H1 (cell line): ENCODE results near the gene KATNA1. TPM values are rescaled to one million over a fixed set of nuclear protein-coding genes. Genes with fewer than 3 reads are reported as not detected.

ENCODE experiments used
- CTCF ChIA-PET: fragments of 300-600 bp; sonication (Branson Sonifier 250); formaldehyde crosslinking; loops from one replicate; lab custom pipeline; 2021; ENCODE audit not compliant: partially characterized antibody; lab: Charles Lee
- POLR2A ChIA-PET: fragments of 300-600 bp; sonication (Branson Sonifier 250); formaldehyde crosslinking; loops from one replicate; lab custom pipeline; 2021; ENCODE audit warnings: inconsistent platforms; ENCODE audit not compliant: partially characterized antibody; lab: Charles Lee
- DNase-seq, 2 experiments: peaks; one replicate each; pipeline versions ENCODE4 v3.0.0 to v3.0.0-alpha.2; 2010 to 2022; ENCODE audit warnings: low spot score in 2 of 2, low read depth in 1 of 2, mixed read lengths in 1 of 2
- FAIRE-seq: peaks from 2 replicates; lab custom pipeline; 2011; peaks lifted over from hg19 to GRCh38; lab: Jason Lieb, UNC
- H2AFZ ChIP-seq: 2 replicates; pipeline ENCODE4 v1.8.1; 2012; ENCODE audit warnings: low read length, inconsistent platforms
- H2AK5ac ChIP-seq: 2 replicates; pipeline ENCODE4 v1.6.1; 2013; ENCODE audit warnings: low read depth, low read length
- H2BK120ac ChIP-seq: replicated peaks from 2 replicates; pipeline ENCODE3; 2013; ENCODE audit warnings: low read depth, low read length, inconsistent platforms
- H2BK12ac ChIP-seq: 2 replicates; pipeline ENCODE4 v1.6.1; 2013; ENCODE audit warnings: low read depth, low read length
- H2BK15ac ChIP-seq: 2 replicates; pipeline ENCODE4 v1.6.1; 2013; ENCODE audit warnings: low read length
- H2BK20ac ChIP-seq: 2 replicates; pipeline ENCODE4 v1.6.1; 2013; ENCODE audit warnings: low read length
- H2BK5ac ChIP-seq: 2 replicates; pipeline ENCODE4 v1.6.1; 2013; ENCODE audit warnings: low read depth, low read length
- H3K14ac ChIP-seq: 2 replicates; pipeline ENCODE4 v1.6.1; 2013; ENCODE audit warnings: inconsistent platforms; ENCODE audit not compliant: insufficient read length
- H3K18ac ChIP-seq: 2 replicates; pipeline ENCODE4 v1.6.1; 2013; ENCODE audit warnings: low read length; ENCODE audit errors: extremely low read depth
- H3K23ac ChIP-seq: 2 replicates; pipeline ENCODE4 v1.6.1; 2013; ENCODE audit warnings: inconsistent platforms; ENCODE audit not compliant: insufficient read length
- H3K23me2 ChIP-seq: 2 replicates; pipeline ENCODE4 v1.6.1; 2013; ENCODE audit warnings: low read depth, low read length
- H3K27ac ChIP-seq: 2 replicates; pipeline ENCODE4 v1.6.1; 2011; ENCODE audit warnings: low read depth, low read length, inconsistent platforms
- H3K27me3 ChIP-seq, 4 experiments: replicated peaks in 1 of 4; 1 replicate in 1 of 4; 2 replicates in 3 of 4; pipeline versions ENCODE4 v1.6.1 to v1.8.1; 2011 to 2013; ENCODE audit warnings: low read length in 3 of 4, mild to moderate bottlenecking in 3 of 4, inconsistent platforms in 2 of 4, mixed read lengths in 2 of 4, moderate library complexity in 1 of 4; ENCODE audit not compliant: control insufficient read depth in 3 of 4, insufficient read depth in 3 of 4; ENCODE audit errors: extremely low read depth in 1 of 4
- H3K36me3 ChIP-seq, 4 experiments: 2 replicates each; pipeline versions ENCODE4 v1.6.1 to v1.8.1; 2011 to 2013; ENCODE audit warnings: mild to moderate bottlenecking in 4 of 4, low read length in 3 of 4, moderate library complexity in 2 of 4, control low read depth in 1 of 4, inconsistent platforms in 1 of 4; ENCODE audit not compliant: insufficient read depth in 4 of 4, control insufficient read depth in 2 of 4
- H3K4ac ChIP-seq: replicated peaks from 2 replicates; pipeline ENCODE3; 2013; ENCODE audit warnings: low read length, low read depth, mixed read lengths, inconsistent platforms; ENCODE audit not compliant: insufficient read length
- H3K4me1 ChIP-seq, 4 experiments: replicated peaks in 1 of 4; 1 replicate in 1 of 4; 2 replicates in 3 of 4; pipeline versions ENCODE4 v1.6.1 to v1.8.1; 2011 to 2013; ENCODE audit warnings: low read length in 3 of 4, inconsistent platforms in 2 of 4, mixed read lengths in 1 of 4; ENCODE audit not compliant: insufficient read depth in 4 of 4, control insufficient read depth in 3 of 4
- H3K4me2 ChIP-seq, 2 experiments: 2 replicates each; pipeline versions ENCODE4 v1.6.1 to v1.8.1; 2011 to 2013; ENCODE audit warnings: low read depth in 2 of 2, low read length in 2 of 2, control low read depth in 1 of 2, inconsistent platforms in 1 of 2, mild to moderate bottlenecking in 1 of 2; ENCODE audit not compliant: insufficient read depth in 1 of 2
- H3K4me3 ChIP-seq, 4 experiments: fragments of 200-600, 300-600 bp in 1 of 4; sonication (generic), shearing (Covaris generic), sonication (Bioruptor Twin) in 1 of 4; 2 replicates each; pipeline versions ENCODE4 v1.5.1 to v1.8.1; 2011 to 2016; ENCODE audit warnings: low read length in 4 of 4, low read depth in 3 of 4, control low read depth in 2 of 4, inconsistent platforms in 2 of 4, mild to moderate bottlenecking in 2 of 4, mixed read lengths in 1 of 4, moderate library complexity in 1 of 4; ENCODE audit not compliant: insufficient read depth in 2 of 4; ENCODE audit errors: extremely low read depth in 1 of 4
- H3K56ac ChIP-seq: replicated peaks from 2 replicates; pipeline ENCODE3; 2013; ENCODE audit warnings: low read depth, mild to moderate bottlenecking, mixed read lengths, low read length, inconsistent platforms; ENCODE audit not compliant: insufficient read length
- H3K79me1 ChIP-seq: 2 replicates; pipeline ENCODE4 v1.6.1; 2013; ENCODE audit warnings: low read depth, low read length, control low read depth
- H3K79me2 ChIP-seq, 2 experiments: 2 replicates each; pipeline versions ENCODE4 v1.6.1 to v1.8.1; 2012 to 2013; ENCODE audit warnings: low read length in 2 of 2, mild to moderate bottlenecking in 2 of 2, inconsistent platforms in 1 of 2; ENCODE audit not compliant: insufficient read depth in 2 of 2, control insufficient read depth in 1 of 2
- H3K9ac ChIP-seq, 4 experiments: replicated peaks in 1 of 4; 1 replicate in 1 of 4; 2 replicates in 3 of 4; pipeline versions ENCODE4 v1.6.1 to v1.8.1; 2011 to 2013; ENCODE audit warnings: low read depth in 3 of 4, low read length in 3 of 4, control low read depth in 2 of 4, mild to moderate bottlenecking in 2 of 4, moderate library complexity in 2 of 4, inconsistent platforms in 1 of 4; ENCODE audit errors: extremely low read depth in 1 of 4
- H3K9me3 ChIP-seq, 2 experiments: 2 replicates each; pipeline versions ENCODE4 v1.6.1 to v1.8.1; 2012 to 2013; ENCODE audit warnings: mild to moderate bottlenecking in 2 of 2, moderate library complexity in 2 of 2, control low read depth in 1 of 2, inconsistent platforms in 1 of 2, low read depth in 1 of 2, low read length in 1 of 2, mixed read lengths in 1 of 2; ENCODE audit not compliant: insufficient read depth in 2 of 2
- H4K20me1 ChIP-seq, 2 experiments: replicated peaks in 1 of 2; 2 replicates each; pipeline versions ENCODE3 to v1.8.1; 2011 to 2013; ENCODE audit warnings: inconsistent platforms in 2 of 2, low read length in 2 of 2, mild to moderate bottlenecking in 1 of 2; ENCODE audit not compliant: insufficient read depth in 2 of 2, control insufficient read depth in 1 of 2
- H4K5ac ChIP-seq: 2 replicates; pipeline ENCODE4 v1.6.1; 2013; ENCODE audit warnings: low read length, low read depth, mixed read lengths, inconsistent platforms; ENCODE audit not compliant: insufficient read length
- H4K8ac ChIP-seq: 2 replicates; pipeline ENCODE4 v1.8.0; 2013; ENCODE audit warnings: mild to moderate bottlenecking, moderate library complexity, low read length, inconsistent platforms; ENCODE audit not compliant: insufficient read depth; ENCODE audit errors: extremely low read depth
- H4K91ac ChIP-seq: replicated peaks from 2 replicates; pipeline ENCODE3; 2013; ENCODE audit warnings: low read length, mixed read lengths, inconsistent platforms; ENCODE audit not compliant: insufficient read length
- ATF2 ChIP-seq: IDR thresholded peaks from 2 replicates; pipeline ENCODE4 v1.6.1; 2012; ENCODE audit warnings: low read length, inconsistent platforms
- EP300 ChIP-seq, 2 experiments: IDR thresholded peaks; 1 replicate in 1 of 2; 2 replicates in 1 of 2; pipeline ENCODE4 v1.6.1; 2011 to 2012; ENCODE audit warnings: low read depth in 2 of 2, low read length in 2 of 2, mild to moderate bottlenecking in 2 of 2, borderline replicate concordance in 1 of 2, inconsistent platforms in 1 of 2, moderate library complexity in 1 of 2
- FOSL1 ChIP-seq: IDR thresholded peaks from 2 replicates; pipeline ENCODE4 v1.6.1; 2011; ENCODE audit warnings: mild to moderate bottlenecking, low read depth, low read length, moderate library complexity; ENCODE audit not compliant: insufficient read depth
- GTF2F1 ChIP-seq: IDR thresholded peaks from 2 replicates; pipeline ENCODE4 v1.6.1; 2012; ENCODE audit warnings: low read depth, low read length, improper control_type of control experiment, borderline replicate concordance
- JUN ChIP-seq: IDR thresholded peaks from 2 replicates; pipeline ENCODE4 v1.6.1; 2011; ENCODE audit warnings: low read depth, mild to moderate bottlenecking, improper control_type of control experiment, low read length
- NANOG ChIP-seq: IDR thresholded peaks from 2 replicates; pipeline ENCODE4 v1.6.1; 2011; ENCODE audit warnings: low read length, low read depth, mild to moderate bottlenecking, inconsistent platforms; ENCODE audit not compliant: insufficient read depth, poor library complexity, severe bottlenecking
- POLR2A ChIP-seq, 2 experiments: IDR thresholded peaks; 1 replicate in 1 of 2; 2 replicates in 1 of 2; pipeline ENCODE4 v1.6.1; 2011; ENCODE audit warnings: low read depth in 2 of 2, low read length in 2 of 2, mild to moderate bottlenecking in 2 of 2; ENCODE audit errors: control extremely low read depth in 1 of 2
- POLR2AphosphoS5 ChIP-seq: IDR thresholded peaks from 2 replicates; pipeline ENCODE4 v1.6.1; 2011; ENCODE audit warnings: low read depth, low read length
- POU5F1 ChIP-seq: IDR thresholded peaks from 2 replicates; pipeline ENCODE4 v1.6.1; 2011; ENCODE audit warnings: low read depth, mild to moderate bottlenecking, low read length, moderate library complexity
- SRF ChIP-seq: IDR thresholded peaks from 2 replicates; pipeline ENCODE4 v1.6.1; 2011; ENCODE audit warnings: mild to moderate bottlenecking, low read depth, low read length, moderate library complexity
- TAF7 ChIP-seq: optimal IDR thresholded peaks from 2 replicates; pipeline ENCODE3; 2011; ENCODE audit warnings: low read depth, mild to moderate bottlenecking, inconsistent platforms, low read length, moderate library complexity, borderline replicate concordance
- ZNF274 ChIP-seq: IDR thresholded peaks from 2 replicates; pipeline ENCODE4 v1.7.0; 2012; ENCODE audit warnings: low read length, borderline replicate concordance; ENCODE audit errors: extremely low read depth
- WGBS, 2 experiments: shearing (Covaris generic) in 1 of 2; methylation state at CpG; one replicate each; pipeline versions ENCODE4 v1.1.6 to v1.1.7; 2013 to 2015; ENCODE audit warnings: low lambda C conversion rate in 2 of 2, mixed read lengths in 2 of 2, inconsistent platforms in 1 of 2, low coverage in 1 of 2, missing lambda C conversion rate in 1 of 2; ENCODE audit not compliant: insufficient replicate concordance in 2 of 2, insufficient coverage in 1 of 2, insufficient read length in 1 of 2; ENCODE audit errors: extremely low coverage in 1 of 2, missing lambda C conversion rate in 1 of 2; 5-methylcytosine and 5-hydroxymethylcytosine counted together
- polyA plus RNA-seq, 7 experiments: library from polyadenylated mRNA; depleted of rRNA in 3 of 7; stranded (reverse) in 5 of 7; unstranded in 2 of 7; fragments of >200 nt in 5 of 7; fragments of 200-250 nt in 2 of 7; gene quantifications; 1 replicate in 5 of 7; 2 replicates in 1 of 7; 4 replicates in 1 of 7; pipeline versions ENCODE4 v1.2.1 to v1.2.3, GENCODE V29; 2011 to 2013; ENCODE audit warnings: missing spikeins in 2 of 7, mixed read lengths in 2 of 7
- total RNA-seq: library from RNA; stranded (reverse); fragmentation: NEBNext Ultra II Directional; extraction: Animal tissue kit (Norgen Biotek cat#: 25700); gene quantifications from 2 replicates; pipeline ENCODE4 v1.2.1, GENCODE V29; 2021

The KATNA1 gene
- total and polyA plus RNA-seq, 2 of the 8 experiments (the other 6 are each of a cell fraction or from before 2014, with no cell fraction given), result 7.6 to 20.3 TPM

GRCh38 chr6:149628875-149629510, 19.5 kb downstream of the KATNA1 start:
- no peak overlapping the region for H2AK5ac ChIP-seq
- no peaks in the 10 kb centered on the region; a peak in 1 of 8 replicates for H3K36me3 ChIP-seq
- H3K9ac ChIP-seq, result no peak overlapping the region
- H3K23ac ChIP-seq, result no peak overlapping the region
- POLR2A ChIA-PET, result no interaction called here
- no peaks in the 10 kb centered on the region for H3K23me2 ChIP-seq
- CTCF ChIA-PET, result interaction anchor here (0.6 to 1.2 kb wide), 2 partner anchors 19 to 203 kb away, joined by 3 read pairs; partner anchors contain the start of gene KATNA1
- H2BK12ac ChIP-seq, result no peak overlapping the region
- H3K27ac ChIP-seq, result no peak overlapping the region
- H3K4me2 ChIP-seq, result no peak overlapping the region
- H3K27me3 ChIP-seq, result no peaks in the 10 kb centered on the region
- no peak overlapping the region for H4K8ac ChIP-seq
- H2BK120ac ChIP-seq, result no peak overlapping the region
- no peaks in the 10 kb centered on the region for H3K4me1 ChIP-seq
- no peaks in the 10 kb centered on the region for H3K79me2 ChIP-seq
- no peak overlapping the region for H4K5ac ChIP-seq
- H3K4me3 ChIP-seq, result no peak overlapping the region
- no peak overlapping the region for H3K4ac ChIP-seq
- H4K91ac ChIP-seq, result no peak overlapping the region
- no peak overlapping the region for H2BK20ac ChIP-seq
- H3K79me1 ChIP-seq, result no peaks in the 10 kb centered on the region
- DNase-seq, result no peak
- no peak overlapping the region for H3K56ac ChIP-seq
- no peak overlapping the region for H2AFZ ChIP-seq
- no peak overlapping the region for H2BK5ac ChIP-seq
- H3K14ac ChIP-seq, result no peak overlapping the region
- no peaks in the 10 kb centered on the region for H4K20me1 ChIP-seq
- WGBS, 2 experiments, result 93% methylated on average over 4 of the region's 4 CpGs; no CpG with 5 or more reads in 1 of the 2 experiments
- H3K18ac ChIP-seq, result no peak overlapping the region
- no peak for FAIRE-seq
- no peak overlapping the region for H2BK15ac ChIP-seq
- no peaks in the 10 kb centered on the region for H3K9me3 ChIP-seq
- no peak for TF ChIP-seq POU5F1
- TF ChIP-seq ZNF274, result no peak
- TF ChIP-seq ATF2, result no peak
- no peak for TF ChIP-seq POLR2A (IDR thresholded peaks at IDR 0.05; ENCODE audit: control extremely low read depth in 1 of 2, low read depth in 2 of 2, low read length in 2 of 2)
- TF ChIP-seq EP300 (IDR thresholded peaks at IDR 0.05; ENCODE audit: borderline replicate concordance in 1 of 2, low read depth in 2 of 2, low read length in 2 of 2), result no peak
- TF ChIP-seq FOSL1, result no peak
- TF ChIP-seq TAF7, result no peak
- TF ChIP-seq NANOG, result no peak
- no peak for TF ChIP-seq POLR2AphosphoS5
- no peak for TF ChIP-seq GTF2F1
- no peak for TF ChIP-seq SRF
- no peak for TF ChIP-seq JUN
